ENCODE results near the gene MEX3C. TPM values are rescaled to one million over a fixed set of nuclear protein-coding genes. Genes with fewer than 3 reads are reported as not detected.

The MEX3C gene
- polyA plus RNA-seq, 1 of the 3 experiments (the other 2 are of a cell fraction): 25.1 TPM

DNA sequence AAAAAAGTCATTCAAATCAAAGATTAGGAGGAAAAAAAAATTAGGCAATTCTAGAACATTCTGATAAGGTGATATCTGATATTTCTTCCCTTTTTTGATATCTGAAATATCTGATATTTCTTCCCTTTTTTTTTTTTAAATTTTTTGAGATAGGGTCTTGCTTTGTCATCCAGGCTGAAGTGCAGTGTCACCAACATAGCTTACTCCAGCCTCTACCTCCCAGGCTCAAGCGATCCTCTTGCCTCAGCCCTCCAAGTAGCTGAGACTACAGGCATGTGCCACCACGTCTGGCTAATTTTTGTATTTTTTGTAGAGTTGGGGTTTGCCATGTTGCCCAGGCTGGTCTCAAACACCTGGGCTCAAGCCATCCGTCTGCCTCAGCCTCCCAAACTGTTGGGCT is 33.9 kb downstream of the MEX3C start:
- ChIA-PET CTCF (interaction anchor here (1.3 kb wide), 1 partner anchor 28 kb away, joined by 4 read pairs; no protein-coding TSS in a partner anchor), POLR2A (no interaction called here)
- H3K36me3 ChIP-seq (replicated peaks in 1 of 2; ENCODE audit: control insufficient read depth in 1 of 2, insufficient read depth in 2 of 2, low read length in 1 of 2): peaks cover 0 to 4% of the 10 kb centered on the region in 2 experiments
- H3K27me3 ChIP-seq (ENCODE audit: insufficient read depth): no peaks in the 10 kb centered on the region
- no peak overlapping the region for H3K27ac ChIP-seq (ENCODE audit: low read depth in 2 of 2, low read length in 1 of 2)
- no peak overlapping the region for H3K9ac ChIP-seq
- WGBS (ENCODE audit: low lambda C conversion rate): 97% methylated on average over 2 of the region's 3 CpGs
- no peaks in the 10 kb centered on the region; a peak in 1 of 4 replicates for H3K4me1 ChIP-seq (ENCODE audit: control insufficient read depth in 1 of 2, insufficient read depth in 2 of 2, low read depth in 1 of 2, low read length in 1 of 2)
- no peaks in the 10 kb centered on the region for H3K9me2 ChIP-seq
- H3F3A ChIP-seq (replicated peaks; ENCODE audit: insufficient read depth): no peaks in the 10 kb centered on the region
- H3K4me3 ChIP-seq (ENCODE audit: low read depth in 2 of 2, low read length in 1 of 2): no peak overlapping the region
- H3K9me3 ChIP-seq: no peaks in the 10 kb centered on the region
- H3K4me2 ChIP-seq: no peak overlapping the region
- H4K20me1 ChIP-seq (ENCODE audit: insufficient read depth): 0 out of 2 replicates have a peak, but pooled peaks cover under 1% of the 10 kb centered on the region
- DNase-seq: no peak
- no peak overlapping the region for H2AFZ ChIP-seq (ENCODE audit: low read depth)
- TF ChIP-seq TEAD4 (IDR thresholded peaks at IDR 0.05; ENCODE audit: borderline replicate concordance, insufficient read depth) (no peak), YY1 (IDR thresholded peaks at IDR 0.05; ENCODE audit: low read depth) (no peak), TAF1 (IDR thresholded peaks at IDR 0.05; ENCODE audit: borderline replicate concordance, low read depth, low read length) (no peak), RFX5 (IDR thresholded peaks at IDR 0.05; ENCODE audit: low read length) (no peak), EP300 (IDR thresholded peaks at IDR 0.05; ENCODE audit: borderline replicate concordance in 1 of 2, low read depth in 1 of 2, low read length in 1 of 2) (no peak), RCOR1 (IDR thresholded peaks at IDR 0.05; ENCODE audit: low read length) (no peak), MXI1 (IDR thresholded peaks at IDR 0.05; ENCODE audit: low read depth, low read length) (no peak), TCF12 (IDR thresholded peaks at IDR 0.05) (no peak), FOXJ3 (CRISPR knock-in tag; IDR thresholded peaks at IDR 0.05) (no peak), RXRA (IDR thresholded peaks at IDR 0.05; ENCODE audit: borderline replicate concordance, low read depth) (no peak), JUND (IDR thresholded peaks at IDR 0.05) (no peak), NRF1 (IDR thresholded peaks at IDR 0.05; ENCODE audit: low read depth, low read length) (no peak), RAD21 (IDR thresholded peaks at IDR 0.05; ENCODE audit: low read length) (no peak), FOSL2 (IDR thresholded peaks at IDR 0.05; ENCODE audit: borderline replicate concordance, low read depth) (no peak)
- TF ChIP-seq, protein P1, sequence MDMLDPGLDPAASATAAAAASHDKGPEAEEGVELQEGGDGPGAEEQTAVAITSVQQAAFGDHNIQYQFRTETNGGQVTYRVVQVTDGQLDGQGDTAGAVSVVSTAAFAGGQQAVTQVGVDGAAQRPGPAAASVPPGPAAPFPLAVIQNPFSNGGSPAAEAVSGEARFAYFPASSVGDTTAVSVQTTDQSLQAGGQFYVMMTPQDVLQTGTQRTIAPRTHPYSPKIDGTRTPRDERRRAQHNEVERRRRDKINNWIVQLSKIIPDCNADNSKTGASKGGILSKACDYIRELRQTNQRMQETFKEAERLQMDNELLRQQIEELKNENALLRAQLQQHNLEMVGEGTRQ (IDR thresholded peaks at IDR 0.05; ENCODE audit: borderline replicate concordance, low read depth, low read length): no peak
- TF ChIP-seq, protein P2, sequence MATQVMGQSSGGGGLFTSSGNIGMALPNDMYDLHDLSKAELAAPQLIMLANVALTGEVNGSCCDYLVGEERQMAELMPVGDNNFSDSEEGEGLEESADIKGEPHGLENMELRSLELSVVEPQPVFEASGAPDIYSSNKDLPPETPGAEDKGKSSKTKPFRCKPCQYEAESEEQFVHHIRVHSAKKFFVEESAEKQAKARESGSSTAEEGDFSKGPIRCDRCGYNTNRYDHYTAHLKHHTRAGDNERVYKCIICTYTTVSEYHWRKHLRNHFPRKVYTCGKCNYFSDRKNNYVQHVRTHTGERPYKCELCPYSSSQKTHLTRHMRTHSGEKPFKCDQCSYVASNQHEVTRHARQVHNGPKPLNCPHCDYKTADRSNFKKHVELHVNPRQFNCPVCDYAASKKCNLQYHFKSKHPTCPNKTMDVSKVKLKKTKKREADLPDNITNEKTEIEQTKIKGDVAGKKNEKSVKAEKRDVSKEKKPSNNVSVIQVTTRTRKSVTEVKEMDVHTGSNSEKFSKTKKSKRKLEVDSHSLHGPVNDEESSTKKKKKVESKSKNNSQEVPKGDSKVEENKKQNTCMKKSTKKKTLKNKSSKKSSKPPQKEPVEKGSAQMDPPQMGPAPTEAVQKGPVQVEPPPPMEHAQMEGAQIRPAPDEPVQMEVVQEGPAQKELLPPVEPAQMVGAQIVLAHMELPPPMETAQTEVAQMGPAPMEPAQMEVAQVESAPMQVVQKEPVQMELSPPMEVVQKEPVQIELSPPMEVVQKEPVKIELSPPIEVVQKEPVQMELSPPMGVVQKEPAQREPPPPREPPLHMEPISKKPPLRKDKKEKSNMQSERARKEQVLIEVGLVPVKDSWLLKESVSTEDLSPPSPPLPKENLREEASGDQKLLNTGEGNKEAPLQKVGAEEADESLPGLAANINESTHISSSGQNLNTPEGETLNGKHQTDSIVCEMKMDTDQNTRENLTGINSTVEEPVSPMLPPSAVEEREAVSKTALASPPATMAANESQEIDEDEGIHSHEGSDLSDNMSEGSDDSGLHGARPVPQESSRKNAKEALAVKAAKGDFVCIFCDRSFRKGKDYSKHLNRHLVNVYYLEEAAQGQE (IDR thresholded peaks at IDR 0.05; ENCODE audit: low read depth, low read length): no peak
- TF ChIP-seq, protein P3, sequence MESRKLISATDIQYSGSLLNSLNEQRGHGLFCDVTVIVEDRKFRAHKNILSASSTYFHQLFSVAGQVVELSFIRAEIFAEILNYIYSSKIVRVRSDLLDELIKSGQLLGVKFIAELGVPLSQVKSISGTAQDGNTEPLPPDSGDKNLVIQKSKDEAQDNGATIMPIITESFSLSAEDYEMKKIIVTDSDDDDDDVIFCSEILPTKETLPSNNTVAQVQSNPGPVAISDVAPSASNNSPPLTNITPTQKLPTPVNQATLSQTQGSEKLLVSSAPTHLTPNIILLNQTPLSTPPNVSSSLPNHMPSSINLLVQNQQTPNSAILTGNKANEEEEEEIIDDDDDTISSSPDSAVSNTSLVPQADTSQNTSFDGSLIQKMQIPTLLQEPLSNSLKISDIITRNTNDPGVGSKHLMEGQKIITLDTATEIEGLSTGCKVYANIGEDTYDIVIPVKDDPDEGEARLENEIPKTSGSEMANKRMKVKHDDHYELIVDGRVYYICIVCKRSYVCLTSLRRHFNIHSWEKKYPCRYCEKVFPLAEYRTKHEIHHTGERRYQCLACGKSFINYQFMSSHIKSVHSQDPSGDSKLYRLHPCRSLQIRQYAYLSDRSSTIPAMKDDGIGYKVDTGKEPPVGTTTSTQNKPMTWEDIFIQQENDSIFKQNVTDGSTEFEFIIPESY (IDR thresholded peaks at IDR 0.05; ENCODE audit: borderline replicate concordance, low read depth): no peak
- TF ChIP-seq, protein P4, sequence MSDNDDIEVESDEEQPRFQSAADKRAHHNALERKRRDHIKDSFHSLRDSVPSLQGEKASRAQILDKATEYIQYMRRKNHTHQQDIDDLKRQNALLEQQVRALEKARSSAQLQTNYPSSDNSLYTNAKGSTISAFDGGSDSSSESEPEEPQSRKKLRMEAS (IDR thresholded peaks at IDR 0.05; ENCODE audit: low read depth): no peak
- TF ChIP-seq, protein P5, sequence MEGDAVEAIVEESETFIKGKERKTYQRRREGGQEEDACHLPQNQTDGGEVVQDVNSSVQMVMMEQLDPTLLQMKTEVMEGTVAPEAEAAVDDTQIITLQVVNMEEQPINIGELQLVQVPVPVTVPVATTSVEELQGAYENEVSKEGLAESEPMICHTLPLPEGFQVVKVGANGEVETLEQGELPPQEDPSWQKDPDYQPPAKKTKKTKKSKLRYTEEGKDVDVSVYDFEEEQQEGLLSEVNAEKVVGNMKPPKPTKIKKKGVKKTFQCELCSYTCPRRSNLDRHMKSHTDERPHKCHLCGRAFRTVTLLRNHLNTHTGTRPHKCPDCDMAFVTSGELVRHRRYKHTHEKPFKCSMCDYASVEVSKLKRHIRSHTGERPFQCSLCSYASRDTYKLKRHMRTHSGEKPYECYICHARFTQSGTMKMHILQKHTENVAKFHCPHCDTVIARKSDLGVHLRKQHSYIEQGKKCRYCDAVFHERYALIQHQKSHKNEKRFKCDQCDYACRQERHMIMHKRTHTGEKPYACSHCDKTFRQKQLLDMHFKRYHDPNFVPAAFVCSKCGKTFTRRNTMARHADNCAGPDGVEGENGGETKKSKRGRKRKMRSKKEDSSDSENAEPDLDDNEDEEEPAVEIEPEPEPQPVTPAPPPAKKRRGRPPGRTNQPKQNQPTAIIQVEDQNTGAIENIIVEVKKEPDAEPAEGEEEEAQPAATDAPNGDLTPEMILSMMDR (IDR thresholded peaks at IDR 0.05): no peak
- H3K79me2 ChIP-seq (ENCODE audit: insufficient read depth): no peaks in the 10 kb centered on the region
